ENCODE measurements around the gene LRRC37A3.
"Not testable (repeated sequence)": the region's sequence is repeated elsewhere in the genome, so short reads cannot be mapped to it uniquely, and the experiment has no call there.

DNA sequence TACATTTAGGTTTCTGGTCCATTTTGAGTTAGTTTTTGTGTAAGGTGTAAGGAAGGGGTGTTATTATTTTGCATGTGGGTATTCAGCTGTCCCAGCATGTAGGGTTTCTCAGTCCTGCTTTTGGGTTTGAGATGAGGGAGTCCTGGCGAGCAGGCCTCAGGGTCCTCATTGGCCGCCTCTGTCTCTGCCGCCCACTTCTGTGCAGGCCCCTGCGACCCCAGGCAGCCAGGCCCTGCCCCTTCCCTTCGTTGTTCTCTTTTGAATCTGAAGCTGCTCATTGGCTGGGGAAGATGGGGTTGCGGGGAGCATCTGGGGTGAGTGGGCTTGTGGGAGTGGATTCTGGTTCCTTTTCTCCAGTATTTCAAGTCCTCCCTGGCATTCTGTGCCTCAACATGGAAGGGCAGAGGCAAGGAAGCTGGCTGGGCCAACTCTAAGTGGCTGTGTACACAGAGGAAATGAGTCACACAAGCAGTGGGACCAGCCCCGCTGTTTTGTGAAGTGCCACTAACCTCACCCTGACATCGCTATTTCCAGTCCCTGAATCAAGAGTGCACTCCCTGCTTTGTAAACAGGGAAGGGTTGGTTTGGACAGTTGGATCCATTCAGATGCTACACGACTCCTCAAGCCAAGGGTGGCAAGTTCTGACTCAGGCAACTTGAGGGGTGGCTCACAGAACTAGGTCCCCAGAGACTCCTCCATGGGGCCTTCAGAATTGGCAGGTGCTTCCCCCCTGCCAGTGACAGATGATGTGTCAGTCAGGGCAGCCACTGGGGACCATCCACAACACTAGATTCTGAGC is 110.9 kb downstream of the LRRC37A3 start:
- TF ChIP-seq, protein P1, sequence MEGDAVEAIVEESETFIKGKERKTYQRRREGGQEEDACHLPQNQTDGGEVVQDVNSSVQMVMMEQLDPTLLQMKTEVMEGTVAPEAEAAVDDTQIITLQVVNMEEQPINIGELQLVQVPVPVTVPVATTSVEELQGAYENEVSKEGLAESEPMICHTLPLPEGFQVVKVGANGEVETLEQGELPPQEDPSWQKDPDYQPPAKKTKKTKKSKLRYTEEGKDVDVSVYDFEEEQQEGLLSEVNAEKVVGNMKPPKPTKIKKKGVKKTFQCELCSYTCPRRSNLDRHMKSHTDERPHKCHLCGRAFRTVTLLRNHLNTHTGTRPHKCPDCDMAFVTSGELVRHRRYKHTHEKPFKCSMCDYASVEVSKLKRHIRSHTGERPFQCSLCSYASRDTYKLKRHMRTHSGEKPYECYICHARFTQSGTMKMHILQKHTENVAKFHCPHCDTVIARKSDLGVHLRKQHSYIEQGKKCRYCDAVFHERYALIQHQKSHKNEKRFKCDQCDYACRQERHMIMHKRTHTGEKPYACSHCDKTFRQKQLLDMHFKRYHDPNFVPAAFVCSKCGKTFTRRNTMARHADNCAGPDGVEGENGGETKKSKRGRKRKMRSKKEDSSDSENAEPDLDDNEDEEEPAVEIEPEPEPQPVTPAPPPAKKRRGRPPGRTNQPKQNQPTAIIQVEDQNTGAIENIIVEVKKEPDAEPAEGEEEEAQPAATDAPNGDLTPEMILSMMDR (IDR thresholded peaks at IDR 0.05) = not testable (repeated sequence)
- TF ChIP-seq POLR2AphosphoS5, POLR2A (IDR thresholded peaks at IDR 0.05): not testable (repeated sequence)
